ENCODE results near the gene PDCD5. TPM values are rescaled to one million over a fixed set of nuclear protein-coding genes. Genes with fewer than 3 reads are reported as not detected.
"Not testable (repeated sequence)": the region's sequence is repeated elsewhere in the genome, so short reads cannot be mapped to it uniquely, and the experiment has no call there.

Gene PDCD5
- total RNA-seq, 1 experiment from 2014 or later, result 127 TPM

DNA sequence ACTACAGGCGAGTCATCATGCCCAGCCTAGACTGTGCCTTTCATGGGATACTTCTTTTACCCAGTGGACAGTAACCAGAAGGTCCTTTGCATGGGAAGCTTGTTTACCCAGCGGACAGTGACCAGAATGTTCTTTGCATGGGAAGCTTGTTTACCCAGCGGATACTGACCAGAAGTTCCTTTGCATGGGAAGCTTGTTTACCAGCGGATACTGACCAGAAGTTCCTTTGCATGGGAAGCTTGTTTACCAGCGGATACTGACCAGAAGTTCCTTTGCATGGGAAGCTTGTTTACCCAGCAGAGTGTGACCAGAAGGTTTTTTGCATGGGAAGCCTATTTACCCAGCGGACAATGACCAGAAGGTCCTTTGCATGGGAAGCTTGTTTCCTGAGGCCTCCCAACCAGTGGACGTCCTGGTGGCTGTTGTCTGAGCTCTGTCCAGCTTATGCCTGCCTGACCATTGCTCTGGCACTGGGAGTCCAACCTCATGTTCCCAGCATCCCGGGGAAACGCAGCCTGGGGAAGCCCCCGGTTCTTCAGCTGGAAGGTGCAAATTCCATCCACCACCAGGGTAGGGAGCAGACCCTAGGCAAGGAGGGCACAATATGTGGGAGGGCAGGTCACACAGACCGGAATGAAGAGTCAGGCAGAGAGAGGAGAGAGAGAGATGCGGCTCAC, 41.6 kb upstream of the PDCD5 start:
- no peak for TF ChIP-seq EZH2 (IDR thresholded peaks at IDR 0.05; ENCODE audit: low read depth)
- TF ChIP-seq, protein P1, sequence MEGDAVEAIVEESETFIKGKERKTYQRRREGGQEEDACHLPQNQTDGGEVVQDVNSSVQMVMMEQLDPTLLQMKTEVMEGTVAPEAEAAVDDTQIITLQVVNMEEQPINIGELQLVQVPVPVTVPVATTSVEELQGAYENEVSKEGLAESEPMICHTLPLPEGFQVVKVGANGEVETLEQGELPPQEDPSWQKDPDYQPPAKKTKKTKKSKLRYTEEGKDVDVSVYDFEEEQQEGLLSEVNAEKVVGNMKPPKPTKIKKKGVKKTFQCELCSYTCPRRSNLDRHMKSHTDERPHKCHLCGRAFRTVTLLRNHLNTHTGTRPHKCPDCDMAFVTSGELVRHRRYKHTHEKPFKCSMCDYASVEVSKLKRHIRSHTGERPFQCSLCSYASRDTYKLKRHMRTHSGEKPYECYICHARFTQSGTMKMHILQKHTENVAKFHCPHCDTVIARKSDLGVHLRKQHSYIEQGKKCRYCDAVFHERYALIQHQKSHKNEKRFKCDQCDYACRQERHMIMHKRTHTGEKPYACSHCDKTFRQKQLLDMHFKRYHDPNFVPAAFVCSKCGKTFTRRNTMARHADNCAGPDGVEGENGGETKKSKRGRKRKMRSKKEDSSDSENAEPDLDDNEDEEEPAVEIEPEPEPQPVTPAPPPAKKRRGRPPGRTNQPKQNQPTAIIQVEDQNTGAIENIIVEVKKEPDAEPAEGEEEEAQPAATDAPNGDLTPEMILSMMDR (conservative IDR thresholded peaks at IDR 0.05), result no peak
- no peak for DNase-seq
- H3K27me3 ChIP-seq (ENCODE audit: insufficient read depth, low read depth), result peaks cover 57% of the 10 kb centered on the region

DNA sequence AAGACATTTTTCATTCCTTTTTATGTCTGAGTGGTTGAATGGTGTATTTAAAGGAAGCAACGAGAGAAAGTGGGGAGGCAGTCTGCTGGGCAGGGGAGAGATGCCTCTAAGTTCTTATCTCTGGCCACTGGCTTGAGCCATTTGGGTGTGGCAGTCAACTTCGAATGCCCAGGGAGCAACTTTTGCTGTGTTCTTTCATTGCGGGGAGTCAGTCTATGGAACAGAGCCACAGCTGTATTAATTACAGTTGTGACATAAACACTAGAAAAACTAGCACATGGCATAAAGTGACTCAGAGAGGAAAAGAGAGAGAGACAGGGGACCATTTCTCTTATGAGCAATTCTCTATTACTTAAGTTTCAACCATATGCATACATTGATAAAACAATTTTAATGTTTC, 40.4 kb upstream of the PDCD5 start:
- Histone ChIP-seq H3K4me2 (no peak overlapping the region), H2AFZ (no peak overlapping the region), H3K9me2 (ENCODE audit: insufficient read depth) (no peaks in the 10 kb centered on the region), H4K20me1 (ENCODE audit: insufficient read depth) (no peaks in the 10 kb centered on the region), H3K4me3 (no peak overlapping the region), H3K36me3 (ENCODE audit: low read depth) (no peaks in the 10 kb centered on the region), H3K9me3 (ENCODE audit: insufficient read depth, low read depth) (no peaks in the 10 kb centered on the region), H3K79me2 (ENCODE audit: low read depth) (no peaks in the 10 kb centered on the region), H3K4me1 (replicated peaks; ENCODE audit: insufficient read depth) (peaks cover 12% of the 10 kb centered on the region), H3K27ac (no peak overlapping the region), H3F3A (ENCODE audit: insufficient read depth, low read depth) (peaks cover 14% of the 10 kb centered on the region), H3K27me3 (ENCODE audit: insufficient read depth, low read depth) (peaks cover 50% of the 10 kb centered on the region)
- intact Hi-C loops (cut with micrococcal nuclease; ENCODE audit: unreplicated experiment), result no loop called here
- CTCF ChIA-PET, result interaction anchor here (0.6 kb wide), 1 partner anchor 288 kb away, joined by 3 read pairs; no protein-coding TSS in a partner anchor
- TF ChIP-seq, protein P1 (conservative IDR thresholded peaks at IDR 0.05), result no peak
- TF ChIP-seq EZH2 (IDR thresholded peaks at IDR 0.05; ENCODE audit: low read depth), result no peak
- DNase-seq, result no peak
- POLR2A ChIA-PET (ENCODE audit: unreplicated experiment), result no interaction called here
- no TSS peak for BruUV-seq (replicated peaks)

More for the DNA sequence above, 41.6 kb upstream of the PDCD5 start:
- ChIA-PET POLR2A (ENCODE audit: unreplicated experiment) (no interaction called here), CTCF (no interaction called here)
- intact Hi-C loops (cut with micrococcal nuclease; ENCODE audit: unreplicated experiment), result no loop called here
- H3K9me2 ChIP-seq (ENCODE audit: insufficient read depth), result no peaks in the 10 kb centered on the region
- H3K79me2 ChIP-seq (ENCODE audit: low read depth), result no peaks in the 10 kb centered on the region
- H3K4me2 ChIP-seq, result no peak overlapping the region
- H3K4me1 ChIP-seq (replicated peaks; ENCODE audit: insufficient read depth), result peaks cover 12% of the 10 kb centered on the region
- BruUV-seq (replicated peaks), result no TSS peak
- no peaks in the 10 kb centered on the region for H4K20me1 ChIP-seq (ENCODE audit: insufficient read depth)
- no peak overlapping the region for H3K27ac ChIP-seq
- no peaks in the 10 kb centered on the region for H3K9me3 ChIP-seq (ENCODE audit: insufficient read depth, low read depth)
- no peaks in the 10 kb centered on the region for H3K36me3 ChIP-seq (ENCODE audit: low read depth)
- H2AFZ ChIP-seq, result no peak overlapping the region
- H3K4me3 ChIP-seq, result no peak overlapping the region
- peaks cover 14% of the 10 kb centered on the region for H3F3A ChIP-seq (ENCODE audit: insufficient read depth, low read depth)

DNA sequence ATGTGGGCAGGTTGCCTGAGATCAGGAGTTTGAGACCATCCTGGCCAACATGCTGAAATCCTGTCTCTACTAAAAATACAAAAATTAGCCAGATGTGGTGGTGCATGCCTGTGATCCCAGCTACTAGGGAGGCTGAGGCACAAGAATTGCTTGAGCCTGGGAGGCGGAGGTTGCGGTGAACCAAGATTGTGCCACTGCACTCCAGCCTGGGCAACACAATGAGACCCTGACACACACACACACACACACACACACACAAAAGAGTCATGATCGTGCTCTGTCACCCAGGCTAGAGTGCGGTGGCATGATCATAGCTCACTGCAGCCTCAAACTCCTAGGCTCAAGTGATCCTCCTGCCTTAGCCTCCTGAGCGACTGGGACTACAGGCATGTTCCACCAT, 39.6 kb upstream of the PDCD5 start:
- POLR2A ChIA-PET (ENCODE audit: unreplicated experiment); intact Hi-C loops (cut with micrococcal nuclease; ENCODE audit: unreplicated experiment); H3K4me2 ChIP-seq; H3K9me3 ChIP-seq (ENCODE audit: insufficient read depth, low read depth); H3K9me2 ChIP-seq (ENCODE audit: insufficient read depth); H3K27ac ChIP-seq; CTCF ChIA-PET; H4K20me1 ChIP-seq (ENCODE audit: insufficient read depth); H3K36me3 ChIP-seq (ENCODE audit: low read depth); H3K4me3 ChIP-seq; DNase-seq; BruUV-seq (replicated peaks); H3K79me2 ChIP-seq (ENCODE audit: low read depth); H2AFZ ChIP-seq: not testable (repeated sequence)
- Histone ChIP-seq H3F3A (ENCODE audit: insufficient read depth, low read depth) (peaks cover 14% of the 10 kb centered on the region), H3K27me3 (ENCODE audit: insufficient read depth, low read depth) (peaks cover 47% of the 10 kb centered on the region), H3K4me1 (replicated peaks; ENCODE audit: insufficient read depth) (peaks cover 12% of the 10 kb centered on the region)

All from PC-9 (cell line).